C4-2B (cell line): ENCODE data around the gene TBXA2R.

ENCODE experiments used
- CTCF ChIP-seq: fragments of 450-650 bp; conservative IDR thresholded peaks from 2 replicates; pipeline ENCODE4 v1.5.1; 2017; ENCODE audit warnings: mild to moderate bottlenecking
- ZFX ChIP-seq: fragments of 450-650 bp; IDR thresholded peaks from 2 replicates; pipeline ENCODE4 v1.6.1; 2017

- TF ChIP-seq CTCF, result no peak
- no peak for TF ChIP-seq ZFX
Measured at GRCh38 chr19:3586707-3587346, 19.8 kb downstream of the TBXA2R start.
